GM12874 (cell line): ENCODE measurements around the gene CRHBP.

Experiments
- CTCF ChIP-seq: IDR thresholded peaks from 2 replicates; pipeline ENCODE4 v1.5.1; 2011; ENCODE audit warnings: low read depth, mild to moderate bottlenecking, control low read depth, low read length, moderate library complexity; ENCODE audit not compliant: insufficient read depth

The CRHBP gene

GRCh38 chr5:76938177-76938576, 14.7 kb upstream of the CRHBP start:
- no peak for TF ChIP-seq CTCF

- TF ChIP-seq CTCF: no peak
Observed at GRCh38 chr5:76941000-76941399, 11.8 kb upstream of the CRHBP start.

- TF ChIP-seq CTCF: no peak
Observed at GRCh38 chr5:76941442-76941841, 11.4 kb upstream of the CRHBP start.

- TF ChIP-seq CTCF: no peak
Observed at GRCh38 chr5:76942581-76942980, 10.3 kb upstream of the CRHBP start.

GRCh38 chr5:76943006-76943405, 9.8 kb upstream of the CRHBP start:
- no peak for TF ChIP-seq CTCF

GRCh38 chr5:76944638-76945037, 8.2 kb upstream of the CRHBP start:
- no peak for TF ChIP-seq CTCF

- no peak for TF ChIP-seq CTCF
Observed at GRCh38 chr5:76946090-76946489, 6.8 kb upstream of the CRHBP start.

- no peak for TF ChIP-seq CTCF
Observed at GRCh38 chr5:76947082-76947503, 5.8 kb upstream of the CRHBP start.
